Right atrium auricular region (tissue), 2 donors: Measurements from ENCODE around the gene KISS1R. TPM values are rescaled to one million over a fixed set of nuclear protein-coding genes. Genes with fewer than 3 reads are reported as not detected.

Experiments
- DNase-seq: peaks from one replicate; pipeline ENCODE4 v3.0.0-alpha.2; 2019; ENCODE audit warnings: low spot score
- H3K27ac ChIP-seq, 2 donors: fragments of 200-600 bp; sonication (generic); 1 replicate in 1 of 2; 2 replicates in 1 of 2; pipeline ENCODE4 v1.5.1; 2016 to 2019
- H3K27me3 ChIP-seq, 2 donors: fragments of 200-600 bp; sonication (generic); one replicate each; pipeline versions ENCODE4 v1.5.1 to v1.6.0; 2017 to 2019
- H3K36me3 ChIP-seq: fragments of 200-600 bp; sonication (generic); one replicate; pipeline ENCODE4 v1.5.1; 2016
- H3K4me1 ChIP-seq, 2 donors: fragments of 200-600 bp; sonication (generic); one replicate each; pipeline versions ENCODE4 v1.5.1 to v1.6.0; 2017 to 2019
- H3K4me3 ChIP-seq, 2 donors: fragments of 200-600 bp; sonication (generic); 1 replicate in 1 of 2; 2 replicates in 1 of 2; pipeline ENCODE4 v1.5.1; 2017 to 2019; ENCODE audit warnings: mild to moderate bottlenecking in 1 of 2, moderate library complexity in 1 of 2
- H3K9me3 ChIP-seq, 2 donors: fragments of 200-600 bp; sonication (generic); one replicate each; pipeline ENCODE4 v1.5.1; 2019
- CTCF ChIP-seq, 2 donors: fragments of 200-600 bp; sonication (generic); IDR thresholded peaks; one replicate each; pipeline ENCODE4 v1.5.1; 2019; ENCODE audit warnings: antibody characterized with exemption in 2 of 2
- total RNA-seq, 2 donors: library from RNA; depleted of rRNA; stranded (reverse); fragments of >200 nt; gene quantifications; one replicate each; pipeline ENCODE4 v1.1.0, GENCODE V29; 2016

The KISS1R gene
- total RNA-seq, 2 donors from 2014 or later, result not detected

- no peaks in the 10 kb centered on the region for H3K27me3 ChIP-seq
- no peak for TF ChIP-seq CTCF (IDR thresholded peaks at IDR 0.05)
- no peak overlapping the region for H3K4me3 ChIP-seq
- no peak overlapping the region for H3K27ac ChIP-seq
- H3K36me3 ChIP-seq, result peaks cover 17% of the 10 kb centered on the region
- H3K9me3 ChIP-seq, result no peaks in the 10 kb centered on the region
- DNase-seq, result no peak
- H3K4me1 ChIP-seq, result peaks cover 0 to 3% of the 10 kb centered on the region in 2 donors
These were observed 18.5 kb upstream of the KISS1R start for GRCh38 chr19:898663-899062.

- no peaks in the 10 kb centered on the region for H3K4me1 ChIP-seq
- no peak overlapping the region for H3K27ac ChIP-seq
- TF ChIP-seq CTCF (IDR thresholded peaks at IDR 0.05), result no peak
- no peak overlapping the region for H3K4me3 ChIP-seq
- H3K36me3 ChIP-seq, result peaks cover 17% of the 10 kb centered on the region
- H3K27me3 ChIP-seq, result no peaks in the 10 kb centered on the region
- DNase-seq, result no peak
- no peaks in the 10 kb centered on the region for H3K9me3 ChIP-seq
These were observed 17.6 kb upstream of the KISS1R start for GRCh38 chr19:899336-900042.

GRCh38 chr19:900043-900301 is 17.2 kb upstream of the KISS1R start:
- Histone ChIP-seq H3K9me3 (no peaks in the 10 kb centered on the region), H3K4me3 (no peak overlapping the region), H3K36me3 (peaks cover 17% of the 10 kb centered on the region), H3K4me1 (no peaks in the 10 kb centered on the region), H3K27me3 (no peaks in the 10 kb centered on the region), H3K27ac (no peak overlapping the region)
- TF ChIP-seq CTCF (IDR thresholded peaks at IDR 0.05), result no peak
- no peak for DNase-seq

GRCh38 chr19:900302-901111 is 16.6 kb upstream of the KISS1R start:
- Histone ChIP-seq H3K9me3 (no peaks in the 10 kb centered on the region), H3K27ac (no peak overlapping the region), H3K27me3 (no peaks in the 10 kb centered on the region), H3K4me1 (no peaks in the 10 kb centered on the region), H3K4me3 (no peak overlapping the region), H3K36me3 (peaks cover 17% of the 10 kb centered on the region)
- no peak for TF ChIP-seq CTCF (IDR thresholded peaks at IDR 0.05)
- no peak for DNase-seq

GRCh38 chr19:901216-902092 is 15.7 kb upstream of the KISS1R start:
- peaks cover 17% of the 10 kb centered on the region for H3K36me3 ChIP-seq

More at GRCh38 chr19:901216-902092, 15.7 kb upstream of the KISS1R start:
- TF ChIP-seq CTCF (IDR thresholded peaks at IDR 0.05), result no peak
- no peak for DNase-seq
- H3K27me3 ChIP-seq, result no peaks in the 10 kb centered on the region
- no peak overlapping the region for H3K27ac ChIP-seq
- no peaks in the 10 kb centered on the region for H3K4me1 ChIP-seq
- no peak overlapping the region for H3K4me3 ChIP-seq
- no peaks in the 10 kb centered on the region for H3K9me3 ChIP-seq
